DND-41 (cell line): ENCODE measurements around the gene BAIAP2.
A peak's percentile ranks its signal among the peaks of the same experiment; 100 is the strongest.

Source experiments
- ATAC-seq: fragments of 200-7000 bp; cut with Tn5 transposase; 3 replicates; pipeline ENCODE4 v1.9.1; 2021; ENCODE audit warnings: low read depth; ENCODE audit not compliant: insufficient read depth
- DNase-seq: peaks from one replicate; pipeline ENCODE4 v3.0.0-alpha.2; 2020
- H2AFZ ChIP-seq: 2 replicates; pipeline ENCODE4 v1.6.0; 2012; ENCODE audit warnings: low read depth, low read length
- H3K27ac ChIP-seq: 2 replicates; pipeline ENCODE4 v1.5.1; 2012; ENCODE audit warnings: low read length, inconsistent platforms
- H3K27me3 ChIP-seq: fragments of 200-600 bp; sonication (generic); 2 replicates; pipeline ENCODE4 v1.6.0; 2012; ENCODE audit warnings: low read length, mild to moderate bottlenecking, inconsistent platforms; ENCODE audit not compliant: insufficient read depth, poor library complexity
- H3K36me3 ChIP-seq: 2 replicates; pipeline ENCODE4 v1.5.1; 2012; ENCODE audit warnings: low read length, inconsistent platforms; ENCODE audit not compliant: insufficient read depth
- H3K4me1 ChIP-seq: 2 replicates; pipeline ENCODE4 v1.5.1; 2012; ENCODE audit warnings: mild to moderate bottlenecking, low read length; ENCODE audit not compliant: insufficient read depth
- H3K4me2 ChIP-seq: 2 replicates; pipeline ENCODE4 v1.6.0; 2012; ENCODE audit warnings: mild to moderate bottlenecking, moderate library complexity, low read length, inconsistent platforms; ENCODE audit not compliant: insufficient read depth
- H3K4me3 ChIP-seq, 2 experiments: fragments of 200-600 bp in 1 of 2; shearing (Covaris generic) in 1 of 2; 2 replicates each; pipeline ENCODE4 v1.5.1; 2012 to 2016; ENCODE audit warnings: inconsistent platforms in 2 of 2, low read length in 2 of 2, mild to moderate bottlenecking in 2 of 2, low read depth in 1 of 2, moderate library complexity in 1 of 2
- H3K79me2 ChIP-seq: 2 replicates; pipeline ENCODE4 v1.6.0; 2012; ENCODE audit warnings: low read length, inconsistent platforms; ENCODE audit not compliant: insufficient read depth
- H3K9ac ChIP-seq: 2 replicates; pipeline ENCODE4 v1.6.0; 2012; ENCODE audit warnings: low read depth, mild to moderate bottlenecking, inconsistent platforms, low read length, moderate library complexity
- H3K9me3 ChIP-seq: 2 replicates; pipeline ENCODE4 v1.5.1; 2012; ENCODE audit warnings: low read length, moderate library complexity, mild to moderate bottlenecking, inconsistent platforms; ENCODE audit not compliant: insufficient read depth, severe bottlenecking
- H4K20me1 ChIP-seq: 2 replicates; pipeline ENCODE4 v1.6.0; 2012; ENCODE audit warnings: low read length; ENCODE audit not compliant: insufficient read depth
- CTCF ChIP-seq: IDR thresholded peaks from 2 replicates; pipeline ENCODE4 v1.5.1; 2012; ENCODE audit warnings: borderline replicate concordance, low read length, moderate library complexity, mild to moderate bottlenecking; ENCODE audit not compliant: poor library complexity, severe bottlenecking; ENCODE audit errors: extremely low read depth
- EZH2 ChIP-seq: IDR thresholded peaks from 3 replicates; pipeline ENCODE4 v1.6.1; 2012; ENCODE audit warnings: borderline replicate concordance, low read depth, mild to moderate bottlenecking, moderate library complexity, low read length, inconsistent platforms; ENCODE audit not compliant: severe bottlenecking

BAIAP2 gene

GRCh38 chr17:81101614-81102306 lies 66.8 kb downstream of the BAIAP2 start:
- no peaks in the 10 kb centered on the region for H3K79me2 ChIP-seq
- no peaks in the 10 kb centered on the region for H3K27me3 ChIP-seq
- H3K9ac ChIP-seq, result no peak overlapping the region
- H3K27ac ChIP-seq, result no peak overlapping the region
- no peaks in the 10 kb centered on the region for H3K9me3 ChIP-seq
- peaks cover 6% of the 10 kb centered on the region; the same call in 1 of the 2 replicates for H3K4me1 ChIP-seq
- H3K4me2 ChIP-seq, result no peak overlapping the region
- DNase-seq (peak; percentile 91), ATAC-seq (peak; percentile 99)
- TF ChIP-seq EZH2 (no peak), CTCF (peak; percentile 100)
- no peak overlapping the region for H2AFZ ChIP-seq
- no peaks in the 10 kb centered on the region for H3K36me3 ChIP-seq
- H3K4me3 ChIP-seq, result no peak overlapping the region
- peaks cover 12% of the 10 kb centered on the region for H4K20me1 ChIP-seq

- Histone ChIP-seq H3K27me3 (no peaks in the 10 kb centered on the region), H3K4me1 (0 out of 2 replicates have a peak, but pooled peaks cover 2% of the 10 kb centered on the region), H2AFZ (no peak overlapping the region), H3K27ac (no peak overlapping the region), H3K36me3 (no peaks in the 10 kb centered on the region), H3K4me3 (no peak overlapping the region), H4K20me1 (peaks cover 12% of the 10 kb centered on the region), H3K9ac (no peak overlapping the region), H3K9me3 (no peaks in the 10 kb centered on the region), H3K4me2 (no peak overlapping the region), H3K79me2 (no peaks in the 10 kb centered on the region)
- TF ChIP-seq EZH2 (no peak), CTCF (no peak)
- DNase-seq (no peak), ATAC-seq (no peak)
Observed at GRCh38 chr17:81102352-81102751, 67.4 kb downstream of the BAIAP2 start.

GRCh38 chr17:81102869-81103268 lies 67.9 kb downstream of the BAIAP2 start:
- TF ChIP-seq CTCF (no peak), EZH2 (no peak)
- Histone ChIP-seq H3K4me3 (no peak overlapping the region), H3K9ac (no peak overlapping the region), H3K4me2 (no peak overlapping the region), H4K20me1 (peaks cover 12% of the 10 kb centered on the region), H3K27me3 (no peaks in the 10 kb centered on the region), H3K27ac (no peak overlapping the region), H2AFZ (no peak overlapping the region), H3K36me3 (no peaks in the 10 kb centered on the region), H3K79me2 (no peaks in the 10 kb centered on the region), H3K9me3 (no peaks in the 10 kb centered on the region), H3K4me1 (0 out of 2 replicates have a peak, but pooled peaks cover 2% of the 10 kb centered on the region)
- no peak for DNase-seq
- ATAC-seq, result no peak
